Left lung (tissue), 10 donors: Measurements from ENCODE around the gene FAT1. TPM values are rescaled to one million over a fixed set of nuclear protein-coding genes. Genes with fewer than 3 reads are reported as not detected.

Experiments
- ATAC-seq: fragments of 200-7000 bp; cut with Tn5 transposase; one replicate; pipeline ENCODE4 v1.9.1; 2020; ENCODE audit warnings: moderate library complexity
- DNase-seq, 4 donors: peaks; one replicate each; pipeline ENCODE4 v3.0.0-alpha.2; 2013 to 2020
- H3K27ac ChIP-seq, 2 donors: fragments of 200-600 bp; sonication (generic) in 1 of 2; one replicate each; pipeline versions ENCODE4 v1.5.0 to v1.8.0; 2020 to 2021
- H3K27me3 ChIP-seq, 2 donors: fragments of 200-600 bp; sonication (generic) in 1 of 2; one replicate each; pipeline versions ENCODE4 v1.5.0 to v1.8.0; 2020 to 2021
- H3K36me3 ChIP-seq, 2 donors: fragments of 200-600 bp; sonication (generic) in 1 of 2; one replicate each; pipeline versions ENCODE4 v1.5.0 to v1.8.0; 2020 to 2021
- H3K4me1 ChIP-seq, 2 donors: fragments of 200-600 bp; one replicate each; pipeline ENCODE4 v1.8.0; 2021
- H3K4me3 ChIP-seq, 2 donors: fragments of 200-600 bp; sonication (generic) in 1 of 2; one replicate each; pipeline versions ENCODE4 v1.5.0 to v1.8.0; 2020 to 2021; ENCODE audit warnings: mild to moderate bottlenecking in 1 of 2
- H3K9me3 ChIP-seq, 2 donors: fragments of 200-600 bp; sonication (generic) in 1 of 2; one replicate each; pipeline versions ENCODE4 v1.5.0 to v1.8.0; 2020 to 2021
- CTCF ChIP-seq, 2 donors: fragments of 200-600 bp; sonication (generic) in 1 of 2; IDR thresholded peaks; one replicate each; pipeline versions ENCODE4 v1.5.0 to v1.8.0; 2021; ENCODE audit warnings: antibody characterized with exemption in 2 of 2
- intact Hi-C, 2 donors: fragments of 100-400 bp; cut with DNase I; formaldehyde crosslinking; loops; one replicate each; pipeline versions ENCODE4 v1.11.2 to v1.14.2; 2022
- polyA plus RNA-seq, 6 donors: library from polyadenylated mRNA; unstranded; fragments of 120-200 nt; gene quantifications; one replicate each; pipeline ENCODE4 v1.2.1, GENCODE V29; 2013; ENCODE audit not compliant: insufficient read length in 6 of 6
- total RNA-seq, 2 donors: library from RNA; stranded (reverse); fragmentation: NEBNext Ultra II Directional; extraction: Animal tissue kit (Norgen Biotek cat#: 25700); gene quantifications; one replicate each; pipeline ENCODE4 v1.2.1, GENCODE V29; 2021
- donor health status: DM: no; HTN: yes; CAD: no.
- donor health status: DM: no; HTN: no; CAD: no.

The FAT1 gene
- total and polyA plus RNA-seq, 8 donors, result 70.3 to 278 (median 232) TPM

DNA sequence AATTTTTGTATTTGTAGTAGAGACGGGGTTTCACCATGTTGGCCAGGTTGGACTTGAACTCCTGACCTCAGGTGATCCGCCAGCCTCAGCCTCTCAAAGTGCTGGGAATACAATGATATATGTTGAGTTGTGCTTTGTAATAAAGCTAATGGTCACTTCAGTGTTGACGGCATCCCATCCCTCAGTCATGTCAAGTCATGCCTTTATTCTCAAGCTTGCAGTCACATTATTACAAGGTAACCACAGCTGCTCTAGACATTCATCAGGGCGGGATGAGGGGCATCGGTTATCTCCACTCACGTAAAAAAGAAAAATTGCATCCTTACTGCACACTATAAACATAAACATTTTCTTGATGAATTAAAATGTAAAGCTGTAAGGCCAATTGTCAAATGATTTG, 12.8 kb upstream of the FAT1 start:
- intact Hi-C loops, result no loop called here

GRCh38 chr4:186734251-186734650, 10.6 kb upstream of the FAT1 start:
- DNase-seq (no peak), ATAC-seq (no peak)
- Histone ChIP-seq H3K27ac (no peak overlapping the region), H3K4me3 (no peak overlapping the region), H3K4me1 (no peaks in the 10 kb centered on the region), H3K36me3 (no peaks in the 10 kb centered on the region), H3K27me3 (no peaks in the 10 kb centered on the region), H3K9me3 (no peaks in the 10 kb centered on the region)
- intact Hi-C loops, result no loop called here
- TF ChIP-seq CTCF (IDR thresholded peaks at IDR 0.05), result no peak

More for the DNA sequence above, 12.8 kb upstream of the FAT1 start:
- Histone ChIP-seq H3K27me3 (no peaks in the 10 kb centered on the region), H3K36me3 (no peaks in the 10 kb centered on the region), H3K27ac (no peak overlapping the region), H3K4me1 (no peaks in the 10 kb centered on the region), H3K9me3 (no peaks in the 10 kb centered on the region), H3K4me3 (no peak overlapping the region)
- DNase-seq (no peak), ATAC-seq (no peak)
- no peak for TF ChIP-seq CTCF (IDR thresholded peaks at IDR 0.05)

DNA sequence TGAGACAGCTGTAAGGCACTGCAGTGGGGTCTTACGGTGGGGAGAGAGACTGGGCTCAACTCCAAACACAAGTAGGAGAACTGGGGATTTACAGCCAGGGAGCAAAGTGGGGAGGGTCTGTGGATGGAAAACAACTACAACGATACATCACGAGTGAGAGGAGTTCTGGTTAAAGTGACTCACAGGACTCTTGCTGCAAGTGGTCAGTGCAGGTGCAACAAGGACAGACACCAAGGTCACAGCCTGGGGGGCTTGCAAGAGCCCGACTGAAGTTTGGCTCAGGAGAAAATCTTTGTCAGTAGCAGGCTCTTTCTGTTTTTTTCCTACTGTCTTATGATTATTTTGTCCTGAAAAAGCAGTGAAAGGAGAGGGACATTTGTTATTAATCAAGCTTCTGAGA, 10.1 kb upstream of the FAT1 start:
- no peaks in the 10 kb centered on the region for H3K36me3 ChIP-seq
- TF ChIP-seq CTCF (IDR thresholded peaks at IDR 0.05), result no peak
- H3K27ac ChIP-seq, result no peak overlapping the region
- no peaks in the 10 kb centered on the region for H3K9me3 ChIP-seq
- no peak overlapping the region for H3K4me3 ChIP-seq
- ATAC-seq (no peak), DNase-seq (no peak)
- intact Hi-C loops, result no loop called here
- H3K4me1 ChIP-seq, result no peaks in the 10 kb centered on the region
- H3K27me3 ChIP-seq, result no peaks in the 10 kb centered on the region

DNA sequence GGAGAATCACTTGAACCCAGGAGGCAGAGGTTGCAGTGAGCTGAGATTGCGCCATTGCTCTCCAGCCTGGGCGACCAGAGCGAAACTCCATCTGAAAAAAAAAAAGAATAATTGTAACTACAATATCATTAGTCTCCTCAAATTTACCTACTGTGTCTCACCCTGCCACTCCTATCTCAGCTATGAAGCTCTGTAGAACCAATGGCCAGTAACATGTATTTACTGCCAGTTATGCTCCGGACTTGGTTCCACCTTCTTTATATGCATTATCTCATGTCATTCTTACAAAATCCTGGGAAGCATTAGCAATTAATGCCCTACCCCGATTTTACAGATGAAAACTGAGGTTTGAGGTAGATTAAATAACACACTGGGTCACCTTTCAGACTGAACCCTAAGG, 7.0 kb upstream of the FAT1 start:
- Histone ChIP-seq H3K4me3 (no peak overlapping the region), H3K27me3 (peaks cover 0 to 31% of the 10 kb centered on the region in 2 donors), H3K36me3 (no peaks in the 10 kb centered on the region), H3K4me1 (peaks cover 0 to 10% of the 10 kb centered on the region in 2 donors), H3K27ac (no peak overlapping the region), H3K9me3 (no peaks in the 10 kb centered on the region)
- DNase-seq (no peak), ATAC-seq (no peak)
- intact Hi-C loops, result no loop called here
- TF ChIP-seq CTCF (IDR thresholded peaks at IDR 0.05), result no peak

DNA sequence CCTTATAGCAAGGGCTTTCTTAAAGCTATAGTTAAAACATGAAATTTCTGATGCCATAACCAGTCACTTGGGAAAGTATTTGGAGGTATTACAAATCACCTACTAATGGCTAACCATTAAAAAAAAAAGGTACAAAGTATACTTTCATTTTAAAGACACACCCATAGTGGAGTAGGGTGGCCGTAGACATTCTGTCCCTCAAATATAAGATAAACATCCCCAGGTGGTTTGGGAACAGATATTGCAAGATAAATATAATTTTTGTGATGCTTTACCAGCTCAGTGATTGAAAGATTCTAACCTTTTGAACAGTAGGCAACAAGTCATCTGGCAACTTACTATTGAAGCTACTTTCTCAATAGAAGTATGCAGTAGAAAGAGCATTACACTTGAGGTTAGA, 6.2 kb upstream of the FAT1 start:
- H3K4me3 ChIP-seq, result no peak overlapping the region
- H3K36me3 ChIP-seq, result no peaks in the 10 kb centered on the region
- H3K9me3 ChIP-seq, result no peaks in the 10 kb centered on the region
- TF ChIP-seq CTCF (IDR thresholded peaks at IDR 0.05), result no peak
- peaks cover 0 to 39% of the 10 kb centered on the region in 2 donors for H3K27me3 ChIP-seq
- intact Hi-C loops, result loop anchor here in 1 of 2 donors (10.0 kb wide), 1 partner anchor 205 kb away; no protein-coding TSS in a partner anchor
- DNase-seq, result no peak
- peaks cover 0 to 15% of the 10 kb centered on the region in 2 donors for H3K4me1 ChIP-seq
- no peak for ATAC-seq
- no peak overlapping the region for H3K27ac ChIP-seq
